ENCODE results near the gene GLS2. TPM values are rescaled to one million over a fixed set of nuclear protein-coding genes. Genes with fewer than 3 reads are reported as not detected.

The GLS2 gene
- total RNA-seq, 1 donor from 2014 or later, result 0.49 TPM

GRCh38 chr12:56461235-56462159 is 26.5 kb downstream of the GLS2 start:
- intact Hi-C loops (cut with micrococcal nuclease), result loop anchor here (10.0 kb wide), 1 partner anchor 107 kb away; no protein-coding TSS in a partner anchor
- Histone ChIP-seq H3K4me3 (no peak overlapping the region), H3K27ac (replicated peaks) (no peak overlapping the region), H3K9me3 (replicated peaks) (no peaks in the 10 kb centered on the region), H3K36me3 (no peaks in the 10 kb centered on the region), H3K27me3 (ENCODE audit: low read depth) (no peaks in the 10 kb centered on the region), H3K4me1 (no peaks in the 10 kb centered on the region)
- TF ChIP-seq CTCF (IDR thresholded peaks at IDR 0.05; ENCODE audit: borderline replicate concordance), result no peak
- no peak for DNase-seq

- no peak for TF ChIP-seq CTCF (IDR thresholded peaks at IDR 0.05; ENCODE audit: borderline replicate concordance)
- Histone ChIP-seq H3K36me3 (no peaks in the 10 kb centered on the region), H3K27ac (replicated peaks) (no peak overlapping the region), H3K4me1 (no peaks in the 10 kb centered on the region), H3K4me3 (no peak overlapping the region), H3K9me3 (replicated peaks) (no peaks in the 10 kb centered on the region), H3K27me3 (ENCODE audit: low read depth) (peaks cover 6% of the 10 kb centered on the region)
- no peak for DNase-seq
- intact Hi-C loops (cut with micrococcal nuclease), result no loop called here
Observed at GRCh38 chr12:56457817-56458216, 30.1 kb downstream of the GLS2 start.

- Histone ChIP-seq H3K9me3 (replicated peaks) (no peaks in the 10 kb centered on the region), H3K4me1 (peaks cover 6% of the 10 kb centered on the region), H3K27ac (replicated peaks) (no peak within 1 kb of the TSS), H3K36me3 (no peaks in the 10 kb centered on the region), H3K4me3 (no peak within 1 kb of the TSS), H3K27me3 (ENCODE audit: low read depth) (peaks cover 6% of the 10 kb centered on the region)
- intact Hi-C loops (cut with micrococcal nuclease), result no loop called here
- no peak for TF ChIP-seq CTCF (IDR thresholded peaks at IDR 0.05; ENCODE audit: borderline replicate concordance)
- no peak for DNase-seq
Observed at GRCh38 chr12:56454557-56454956, 33.4 kb downstream of the GLS2 start, which contains the start of gene MIP. MIP (minus strand) TSS chr12:56454657; CDS start chr12:56454613, 44 bp downstream.

- H3K4me1 ChIP-seq, result peaks cover 20% of the 10 kb centered on the region
- H3K4me3 ChIP-seq, result no peak overlapping the region
- no peak for TF ChIP-seq CTCF (IDR thresholded peaks at IDR 0.05; ENCODE audit: borderline replicate concordance)
- H3K27ac ChIP-seq (replicated peaks), result no peak overlapping the region
- DNase-seq, result no peak
- no peaks in the 10 kb centered on the region for H3K36me3 ChIP-seq
- H3K27me3 ChIP-seq (ENCODE audit: low read depth), result peaks cover 6% of the 10 kb centered on the region
- intact Hi-C loops (cut with micrococcal nuclease), result no loop called here
- no peaks in the 10 kb centered on the region for H3K9me3 ChIP-seq (replicated peaks)
Observed at GRCh38 chr12:56451147-56451546, 36.8 kb downstream of the GLS2 start.

- H3K4me1 ChIP-seq, result peaks cover 20% of the 10 kb centered on the region
- no peak for TF ChIP-seq CTCF (IDR thresholded peaks at IDR 0.05; ENCODE audit: borderline replicate concordance)
- DNase-seq, result no peak
- intact Hi-C loops (cut with micrococcal nuclease), result no loop called here
- peaks cover 6% of the 10 kb centered on the region for H3K27me3 ChIP-seq (ENCODE audit: low read depth)
- H3K9me3 ChIP-seq (replicated peaks), result no peaks in the 10 kb centered on the region
- no peaks in the 10 kb centered on the region for H3K36me3 ChIP-seq
- no peak overlapping the region for H3K4me3 ChIP-seq
- H3K27ac ChIP-seq (replicated peaks), result peak overlapping the region; percentile 90
Observed at GRCh38 chr12:56450241-56450640, 37.7 kb downstream of the GLS2 start.
